Measurements from ENCODE around the gene PCNX2. TPM values are rescaled to one million over a fixed set of nuclear protein-coding genes. Genes with fewer than 3 reads are reported as not detected.

The PCNX2 gene
- total RNA-seq, 1 experiment from 2014 or later = 15.3 TPM

DNA sequence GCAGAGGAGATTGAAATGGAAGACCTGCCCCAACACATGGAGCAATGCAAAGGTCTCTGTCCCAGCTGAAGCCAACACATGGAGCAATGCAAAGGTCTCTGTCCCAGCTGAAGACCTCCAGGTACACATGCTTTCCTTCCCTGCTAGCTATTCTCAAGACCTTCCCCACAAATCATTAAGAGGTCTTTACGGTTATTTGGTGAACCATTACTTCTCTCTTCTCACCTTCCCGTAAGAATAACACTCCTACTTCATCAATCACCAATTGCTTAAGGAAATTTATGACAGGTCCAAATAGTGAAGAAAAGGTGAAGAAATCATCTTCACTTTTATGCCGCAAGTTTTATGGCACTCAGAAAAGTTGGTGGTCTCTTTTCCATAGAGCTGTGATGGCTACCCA, 206.3 kb downstream of the PCNX2 start:
- no peak for ATAC-seq
- no TSS peak for BruUV-seq (replicated peaks)
- TF ChIP-seq TCF7L2 (IDR thresholded peaks at IDR 0.05; ENCODE audit: borderline replicate concordance, extremely low read depth, insufficient read depth, insufficient read length) = no peak
- no peak for TF ChIP-seq FOSL1 (IDR thresholded peaks at IDR 0.05; ENCODE audit: low read depth)
- TF ChIP-seq SP1 (IDR thresholded peaks at IDR 0.05; ENCODE audit: low read depth) = no peak
- ChIA-PET POLR2A (no interaction called here), RAD21 (ENCODE audit: low non-redundant PET in 1 of 2, low total read pairs in 2 of 2, uncharacterized antibody in 2 of 2, unreplicated experiment in 2 of 2) (no interaction called here), CTCF (no interaction called here)
- Histone ChIP-seq H3K79me2 (ENCODE audit: insufficient read depth, low read length) (no peaks in the 10 kb centered on the region), H3K9ac (ENCODE audit: low read length) (no peak overlapping the region), H3K27me3 (ENCODE audit: insufficient read depth, low read length) (no peaks in the 10 kb centered on the region), H3K27ac (ENCODE audit: low read depth, low read length) (no peak overlapping the region), H2AFZ (ENCODE audit: low read depth, low read length, poor library complexity, severe bottlenecking) (no peak overlapping the region), H3K9me3 (ENCODE audit: control insufficient read depth in 1 of 2, insufficient read depth in 1 of 2, low read depth in 1 of 2, low read length in 2 of 2) (no peaks in the 10 kb centered on the region), H3K4me3 (replicated peaks in 1 of 2; ENCODE audit: low read depth in 1 of 2, low read length in 2 of 2) (no peak overlapping the region), H4K20me1 (ENCODE audit: insufficient read depth) (no peaks in the 10 kb centered on the region), H3K36me3 (ENCODE audit: control insufficient read depth in 1 of 2, insufficient read depth in 2 of 2, low read length in 2 of 2) (no peaks in the 10 kb centered on the region), H3K9me2 (ENCODE audit: insufficient read depth) (no peaks in the 10 kb centered on the region), H3K4me1 (ENCODE audit: control insufficient read depth in 1 of 2, insufficient read depth in 2 of 2, low read length in 2 of 2) (no peaks in the 10 kb centered on the region), H3K4me2 (ENCODE audit: low read length) (no peak overlapping the region)
- intact Hi-C loops (cut with micrococcal nuclease) = no loop called here
- DNase-seq (ENCODE audit: low read depth, low spot score) = no peak

- no peaks in the 10 kb centered on the region for H3K79me2 ChIP-seq (ENCODE audit: insufficient read depth, low read length)
- DNase-seq (ENCODE audit: low read depth, low spot score) (no peak), ATAC-seq (no peak)
- no peaks in the 10 kb centered on the region for H3K27me3 ChIP-seq (ENCODE audit: insufficient read depth, low read length)
- ChIA-PET POLR2A (no interaction called here), RAD21 (ENCODE audit: low non-redundant PET in 1 of 2, low total read pairs in 2 of 2, uncharacterized antibody in 2 of 2, unreplicated experiment in 2 of 2) (no interaction called here), CTCF (no interaction called here)
- no peak overlapping the region for H3K4me2 ChIP-seq (ENCODE audit: low read length)
- no peak overlapping the region for H3K9ac ChIP-seq (ENCODE audit: low read length)
- H2AFZ ChIP-seq (ENCODE audit: low read depth, low read length, poor library complexity, severe bottlenecking) = no peak overlapping the region
- H3K9me3 ChIP-seq (ENCODE audit: control insufficient read depth in 1 of 2, insufficient read depth in 1 of 2, low read depth in 1 of 2, low read length in 2 of 2) = no peaks in the 10 kb centered on the region
- H3K9me2 ChIP-seq (ENCODE audit: insufficient read depth) = no peaks in the 10 kb centered on the region
- intact Hi-C loops (cut with micrococcal nuclease) = no loop called here
- no peaks in the 10 kb centered on the region for H3K4me1 ChIP-seq (ENCODE audit: control insufficient read depth in 1 of 2, insufficient read depth in 2 of 2, low read length in 2 of 2)
- no TSS peak for BruUV-seq (replicated peaks)
- H3K36me3 ChIP-seq (ENCODE audit: control insufficient read depth in 1 of 2, insufficient read depth in 2 of 2, low read length in 2 of 2) = no peaks in the 10 kb centered on the region
- no peak overlapping the region for H3K27ac ChIP-seq (ENCODE audit: low read depth, low read length)
- H4K20me1 ChIP-seq (ENCODE audit: insufficient read depth) = no peaks in the 10 kb centered on the region
- H3K4me3 ChIP-seq (replicated peaks in 1 of 2; ENCODE audit: low read depth in 1 of 2, low read length in 2 of 2) = no peak overlapping the region
- TF ChIP-seq, protein P1, sequence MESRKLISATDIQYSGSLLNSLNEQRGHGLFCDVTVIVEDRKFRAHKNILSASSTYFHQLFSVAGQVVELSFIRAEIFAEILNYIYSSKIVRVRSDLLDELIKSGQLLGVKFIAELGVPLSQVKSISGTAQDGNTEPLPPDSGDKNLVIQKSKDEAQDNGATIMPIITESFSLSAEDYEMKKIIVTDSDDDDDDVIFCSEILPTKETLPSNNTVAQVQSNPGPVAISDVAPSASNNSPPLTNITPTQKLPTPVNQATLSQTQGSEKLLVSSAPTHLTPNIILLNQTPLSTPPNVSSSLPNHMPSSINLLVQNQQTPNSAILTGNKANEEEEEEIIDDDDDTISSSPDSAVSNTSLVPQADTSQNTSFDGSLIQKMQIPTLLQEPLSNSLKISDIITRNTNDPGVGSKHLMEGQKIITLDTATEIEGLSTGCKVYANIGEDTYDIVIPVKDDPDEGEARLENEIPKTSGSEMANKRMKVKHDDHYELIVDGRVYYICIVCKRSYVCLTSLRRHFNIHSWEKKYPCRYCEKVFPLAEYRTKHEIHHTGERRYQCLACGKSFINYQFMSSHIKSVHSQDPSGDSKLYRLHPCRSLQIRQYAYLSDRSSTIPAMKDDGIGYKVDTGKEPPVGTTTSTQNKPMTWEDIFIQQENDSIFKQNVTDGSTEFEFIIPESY (IDR thresholded peaks at IDR 0.05; ENCODE audit: extremely low read depth, insufficient replicate concordance, low read length) = no peak
Measured at GRCh38 chr1:233088613-233089012, 206.9 kb downstream of the PCNX2 start.

Measured in HCT116 (cell line).